Calu3 (cell line): ENCODE results near the gene PDE4A. TPM values are rescaled to one million over a fixed set of nuclear protein-coding genes. Genes with fewer than 3 reads are reported as not detected.
A peak's percentile ranks its signal among the peaks of the same experiment; 100 is the strongest.

Experiments
- BruUV-seq: library from RNA; stranded (reverse); fragments of 400-500 nt; replicated peaks from 2 replicates; lab custom pipeline; 2021; lab: Mats Ljungman, UMichigan
- CTCF ChIA-PET: fragments of 300-600 bp; sonication (Branson Sonifier 250); formaldehyde crosslinking; loops from one replicate; lab custom pipeline; 2022; ENCODE audit warnings: antibody characterized with exemption; lab: Charles Lee
- DNase-seq: peaks from one replicate; pipeline ENCODE4 v3.0.0; 2022
- H3K27ac Mint-ChIP-seq: one replicate; pipeline ENCODE4 v1.8.0; 2022; ENCODE audit warnings: mixed read lengths; ENCODE audit not compliant: unreplicated experiment
- H3K27me3 Mint-ChIP-seq: one replicate; pipeline ENCODE4 v1.8.0; 2022; ENCODE audit warnings: mixed read lengths; ENCODE audit not compliant: unreplicated experiment
- H3K36me3 Mint-ChIP-seq: one replicate; pipeline ENCODE4 v1.8.0; 2022; ENCODE audit warnings: mild to moderate bottlenecking, moderate library complexity, mixed read lengths; ENCODE audit not compliant: insufficient read depth, unreplicated experiment
- H3K4me1 Mint-ChIP-seq: one replicate; pipeline ENCODE4 v1.8.0; 2022; ENCODE audit warnings: mild to moderate bottlenecking, low read depth, mixed read lengths; ENCODE audit not compliant: unreplicated experiment
- H3K4me3 Mint-ChIP-seq: one replicate; pipeline ENCODE4 v1.8.0; 2022; ENCODE audit warnings: mild to moderate bottlenecking, low read depth, moderate library complexity, mixed read lengths; ENCODE audit not compliant: unreplicated experiment
- H3K9me3 Mint-ChIP-seq: one replicate; pipeline ENCODE4 v1.8.0; 2022; ENCODE audit warnings: low read depth, mixed read lengths; ENCODE audit not compliant: unreplicated experiment
- CTCF ChIP-seq: fragments of 200-600 bp; IDR thresholded peaks from one replicate; pipeline ENCODE4 v1.8.0; 2022; ENCODE audit warnings: antibody characterized with exemption; ENCODE audit not compliant: unreplicated experiment
- intact Hi-C: fragments of 100-400 bp; cut with micrococcal nuclease; formaldehyde crosslinking; loops from one replicate; pipeline ENCODE4 v1.10.0; 2022; ENCODE audit not compliant: unreplicated experiment
- total RNA-seq: library from RNA; stranded (reverse); gene quantifications from 2 replicates; pipeline ENCODE4 v1.2.3, GENCODE V29; 2022

The PDE4A gene
- total RNA-seq, 1 experiment from 2014 or later = 2.8 TPM

DNA sequence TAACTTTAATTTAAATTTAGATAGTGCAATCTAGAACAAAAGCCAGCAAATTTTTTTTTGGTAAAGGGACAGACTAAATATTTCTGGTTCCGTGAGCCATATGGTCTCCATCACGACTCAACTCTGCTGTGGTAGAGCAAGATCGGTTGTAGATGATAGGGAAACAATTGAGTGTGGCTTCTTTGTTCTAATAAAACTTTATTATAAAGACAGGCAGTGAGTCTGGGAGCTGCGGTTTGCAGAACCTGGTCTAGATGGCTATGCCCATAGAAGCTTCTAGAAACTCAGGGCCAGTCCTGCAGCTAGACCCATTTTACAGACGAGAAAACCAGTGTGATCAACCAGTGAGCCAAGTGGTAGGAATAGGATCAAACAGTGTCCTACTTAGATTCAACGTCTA lies 28.2 kb upstream of the PDE4A start:
- no peak for DNase-seq
- Mint-ChIP-seq H3K27me3 (no peaks in the 10 kb centered on the region), H3K27ac (no peak overlapping the region), H3K4me1 (no peaks in the 10 kb centered on the region), H3K9me3 (no peaks in the 10 kb centered on the region), H3K4me3 (no peak overlapping the region), H3K36me3 (peaks cover 38% of the 10 kb centered on the region)
- CTCF ChIA-PET = interaction anchor here (2.5 kb wide), 1 partner anchor 133 kb away, joined by 8 read pairs; no protein-coding TSS in a partner anchor
- TF ChIP-seq CTCF = no peak
- no TSS peak for BruUV-seq
- intact Hi-C loops = no loop called here

- CTCF ChIA-PET = interaction anchor here (2.5 kb wide), 1 partner anchor 134 kb away, joined by 8 read pairs; no protein-coding TSS in a partner anchor
- no peak for TF ChIP-seq CTCF
- BruUV-seq = no TSS peak
- Mint-ChIP-seq H3K4me1 (peaks cover 6% of the 10 kb centered on the region), H3K9me3 (no peaks in the 10 kb centered on the region), H3K36me3 (peaks cover 38% of the 10 kb centered on the region), H3K4me3 (no peak overlapping the region), H3K27ac (no peak overlapping the region), H3K27me3 (no peaks in the 10 kb centered on the region)
- no peak for DNase-seq
- intact Hi-C loops = no loop called here
These were observed 27.2 kb upstream of the PDE4A start for GRCh38 chr19:10393137-10393536.

DNA sequence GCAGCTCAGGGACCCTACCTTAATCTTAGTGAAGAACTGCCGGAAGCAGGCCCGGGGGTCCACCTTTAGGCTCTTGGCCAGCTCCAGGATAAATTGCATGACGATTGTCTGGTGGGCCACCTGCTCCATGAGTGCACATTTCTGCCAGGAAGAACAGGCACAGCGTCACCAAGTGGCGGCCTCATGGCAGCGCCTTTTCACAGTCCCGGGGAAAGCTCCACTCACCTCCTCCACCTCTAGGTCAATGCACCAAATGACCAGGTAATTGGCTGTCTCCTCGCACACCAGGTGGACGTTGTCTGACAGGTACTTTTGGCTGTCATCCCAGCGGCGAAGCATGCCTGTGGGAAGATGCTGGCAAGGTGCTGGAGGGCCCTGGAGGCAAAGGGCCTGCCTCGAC lies 25.3 kb upstream of the PDE4A start:
- Mint-ChIP-seq H3K4me1 (peaks cover 9% of the 10 kb centered on the region), H3K27me3 (no peaks in the 10 kb centered on the region), H3K4me3 (no peak overlapping the region), H3K36me3 (peaks cover 34% of the 10 kb centered on the region), H3K9me3 (no peaks in the 10 kb centered on the region), H3K27ac (no peak overlapping the region)
- DNase-seq = no peak
- no peak for TF ChIP-seq CTCF
- CTCF ChIA-PET = interaction anchor here (0.9 kb wide), 1 partner anchor 136 kb away, joined by 6 read pairs; no protein-coding TSS in a partner anchor
- no TSS peak for BruUV-seq
- intact Hi-C loops = no loop called here

GRCh38 chr19:10395436-10395835 lies 24.9 kb upstream of the PDE4A start:
- Mint-ChIP-seq H3K4me1 (peaks cover 9% of the 10 kb centered on the region), H3K27me3 (no peaks in the 10 kb centered on the region), H3K4me3 (peak overlapping the region; percentile 18), H3K9me3 (no peaks in the 10 kb centered on the region), H3K36me3 (peaks cover 35% of the 10 kb centered on the region), H3K27ac (no peak overlapping the region)
- DNase-seq = no peak
- intact Hi-C loops = no loop called here
- CTCF ChIA-PET = interaction anchor here (0.6 kb wide), 1 partner anchor 360 kb away, joined by 3 read pairs; no protein-coding TSS in a partner anchor
- no peak for TF ChIP-seq CTCF
- BruUV-seq = TSS peak; percentile 43
